Stimulated activated CD4-positive, alpha-beta T cell treated with anti-CD3 and anti-CD28 coated beads, TNF-alpha, amount 100 ng/mL, for 48 hours (primary cell): ENCODE measurements around the gene TNFSF13B.
"Not testable (repeated sequence)": the region's sequence is repeated elsewhere in the genome, so short reads cannot be mapped to it uniquely, and the experiment has no call there.

Experiments used
- DNase-seq, 3 donors: peaks; one replicate each; pipeline ENCODE4 v3.0.0-alpha.2; 2020; ENCODE audit warnings: low read depth in 3 of 3

TNFSF13B gene

GRCh38 chr13:108281901-108282300, 12.4 kb downstream of the TNFSF13B start:
- no peak for DNase-seq

- no peak for DNase-seq
Observed at GRCh38 chr13:108283110-108283509, 13.6 kb downstream of the TNFSF13B start.

- DNase-seq, result no peak
Observed at GRCh38 chr13:108288741-108289140, 19.2 kb downstream of the TNFSF13B start.

- DNase-seq, result no peak
Observed at GRCh38 chr13:108289819-108290218, 20.3 kb downstream of the TNFSF13B start.

- DNase-seq, result no peak
Observed at GRCh38 chr13:108297114-108297513, 27.6 kb downstream of the TNFSF13B start.

GRCh38 chr13:108302279-108302678, 32.8 kb downstream of the TNFSF13B start:
- no peak for DNase-seq

GRCh38 chr13:108304170-108305016, 34.9 kb downstream of the TNFSF13B start:
- no peak for DNase-seq

GRCh38 chr13:108305655-108306054, 36.1 kb downstream of the TNFSF13B start:
- DNase-seq, result no peak

- no peak for DNase-seq
Observed at GRCh38 chr13:108306860-108307259, 37.3 kb downstream of the TNFSF13B start.

- DNase-seq, result not testable (repeated sequence)
Observed at GRCh38 chr13:108311596-108311995, 42.1 kb downstream of the TNFSF13B start.

- DNase-seq, result no peak
Observed at GRCh38 chr13:108313382-108313781, 43.9 kb downstream of the TNFSF13B start.

GRCh38 chr13:108315273-108315672, 45.8 kb downstream of the TNFSF13B start:
- DNase-seq, result no peak

GRCh38 chr13:108315991-108316390, 46.5 kb downstream of the TNFSF13B start:
- DNase-seq, result no peak

- no peak for DNase-seq
Observed at GRCh38 chr13:108316413-108316812, 46.9 kb downstream of the TNFSF13B start.

GRCh38 chr13:108322206-108322824, 52.8 kb downstream of the TNFSF13B start:
- DNase-seq, result no peak

GRCh38 chr13:108323031-108323430, 53.5 kb downstream of the TNFSF13B start:
- no peak for DNase-seq

- DNase-seq, result no peak
Observed at GRCh38 chr13:108325863-108326262, 56.3 kb downstream of the TNFSF13B start.

- DNase-seq, result no peak
Observed at GRCh38 chr13:108326309-108326708, 56.8 kb downstream of the TNFSF13B start.

- no peak for DNase-seq
Observed at GRCh38 chr13:108328848-108329247, 59.3 kb downstream of the TNFSF13B start.

- no peak for DNase-seq
Observed at GRCh38 chr13:108332791-108333190, 63.3 kb downstream of the TNFSF13B start.

GRCh38 chr13:108342369-108343289, 73.1 kb downstream of the TNFSF13B start:
- DNase-seq, result no peak

GRCh38 chr13:108345016-108345415, 75.5 kb downstream of the TNFSF13B start:
- no peak for DNase-seq
